Measurements from ENCODE around the gene RAB1B.

GRCh38 chr11:66315498-66315885 is 47.1 kb downstream of the RAB1B start:
- TF ChIP-seq PKNOX1 (IDR thresholded peaks at IDR 0.05): no peak
- TF ChIP-seq SP1 (IDR thresholded peaks at IDR 0.05): no peak
- TF ChIP-seq CTBP1 (IDR thresholded peaks at IDR 0.05; ENCODE audit: borderline replicate concordance): no peak
- TF ChIP-seq SUZ12 (IDR thresholded peaks at IDR 0.05): no peak
- no peak for TF ChIP-seq FOXM1 (IDR thresholded peaks at IDR 0.05; ENCODE audit: borderline replicate concordance)
- TF ChIP-seq FOXA1 (IDR thresholded peaks at IDR 0.05): no peak
